GM19463 (cell line): ENCODE measurements around the gene MIEF2.

Experiments used
- ATAC-seq: cut with Tn5 transposase; IDR thresholded peaks from one replicate; pipeline ENCODE4 v1.9.1; 2021; ENCODE audit warnings: mild to moderate bottlenecking, moderate library complexity; ENCODE audit not compliant: unreplicated experiment

Gene MIEF2

GRCh38 chr17:18234853-18235380 is 25.5 kb upstream of the MIEF2 start:
- no peak for ATAC-seq

- ATAC-seq: no peak
Observed at GRCh38 chr17:18235743-18236256, 24.7 kb upstream of the MIEF2 start.

GRCh38 chr17:18236494-18236893 is 24.0 kb upstream of the MIEF2 start:
- no peak for ATAC-seq

- no peak for ATAC-seq
Observed at GRCh38 chr17:18237461-18237860, 23.0 kb upstream of the MIEF2 start.

- no peak for ATAC-seq
Observed at GRCh38 chr17:18238299-18238698, 22.2 kb upstream of the MIEF2 start.

GRCh38 chr17:18240449-18240848 is 20.0 kb upstream of the MIEF2 start:
- no peak for ATAC-seq

GRCh38 chr17:18241229-18241871 is 19.1 kb upstream of the MIEF2 start:
- ATAC-seq: no peak

- ATAC-seq: no peak
Observed at GRCh38 chr17:18245038-18245776, 15.3 kb upstream of the MIEF2 start.

GRCh38 chr17:18246109-18246725 is 14.2 kb upstream of the MIEF2 start:
- no peak for ATAC-seq

- no peak for ATAC-seq
Observed at GRCh38 chr17:18246880-18247612, 13.4 kb upstream of the MIEF2 start.

GRCh38 chr17:18247613-18248001 is 12.9 kb upstream of the MIEF2 start:
- ATAC-seq: no peak

- no peak for ATAC-seq
Observed at GRCh38 chr17:18248300-18248731, 12.1 kb upstream of the MIEF2 start.

GRCh38 chr17:18248811-18249210 is 11.7 kb upstream of the MIEF2 start:
- ATAC-seq: no peak

GRCh38 chr17:18250259-18250658 is 10.2 kb upstream of the MIEF2 start:
- ATAC-seq: no peak

GRCh38 chr17:18250708-18251107 is 9.8 kb upstream of the MIEF2 start:
- ATAC-seq: no peak

GRCh38 chr17:18251204-18251603 is 9.3 kb upstream of the MIEF2 start:
- no peak for ATAC-seq

- ATAC-seq: no peak
Observed at GRCh38 chr17:18252160-18252559, 8.3 kb upstream of the MIEF2 start.

GRCh38 chr17:18253187-18253884 is 7.1 kb upstream of the MIEF2 start:
- ATAC-seq: no peak

GRCh38 chr17:18253947-18254821 is 6.3 kb upstream of the MIEF2 start:
- no peak for ATAC-seq
